WTC11 (cell line): Measurements from ENCODE around the gene CD2AP. TPM values are rescaled to one million over a fixed set of nuclear protein-coding genes. Genes with fewer than 3 reads are reported as not detected.
A peak's percentile ranks its signal among the peaks of the same experiment; 100 is the strongest.

Source experiments
- ATAC-seq: fragments of 200-7000 bp; cut with Tn5 transposase; 2 replicates; pipeline ENCODE4 v1.10.0; 2021; ENCODE audit warnings: mild to moderate bottlenecking, moderate library complexity
- CTCF ChIA-PET: fragments of 300-600 bp; sonication (Branson Sonifier 250); formaldehyde crosslinking; loops from one replicate; lab custom pipeline; 2021; ENCODE audit warnings: antibody characterized with exemption; lab: Charles Lee
- POLR2A ChIA-PET: fragments of 350-600 bp; sonication (Branson Sonifier 250); formaldehyde crosslinking; loops from one replicate; lab custom pipeline; 2021; ENCODE audit warnings: antibody characterized with exemption; lab: Charles Lee
- DNase-seq: peaks from one replicate; pipeline ENCODE4 v3.0.0; 2021; ENCODE audit warnings: low spot score
- H3K27ac Mint-ChIP-seq: 2 replicates; pipeline ENCODE4 v1.8.0; 2021; ENCODE audit warnings: mixed read lengths
- H3K27me3 Mint-ChIP-seq: 2 replicates; pipeline ENCODE4 v1.8.0; 2021; ENCODE audit warnings: low read depth, mild to moderate bottlenecking, moderate library complexity, mixed read lengths
- H3K36me3 Mint-ChIP-seq: 2 replicates; pipeline ENCODE4 v1.8.0; 2021; ENCODE audit warnings: mixed read lengths
- H3K4me1 Mint-ChIP-seq: 2 replicates; pipeline ENCODE4 v1.8.0; 2022; ENCODE audit warnings: mixed read lengths
- H3K4me3 Mint-ChIP-seq: 2 replicates; pipeline ENCODE4 v1.8.0; 2021; ENCODE audit warnings: mild to moderate bottlenecking, moderate library complexity, mixed read lengths
- H3K9me3 Mint-ChIP-seq: 2 replicates; pipeline ENCODE4 v1.8.0; 2021; ENCODE audit warnings: mixed read lengths
- ARID4B ChIP-seq: sonication (generic); formaldehyde crosslinking; IDR thresholded peaks from 2 replicates; pipeline ENCODE4 v1.8.0; 2023; ENCODE audit warnings: missing genetic modification reagents, mild to moderate bottlenecking, borderline replicate concordance
- ATF2 ChIP-seq: sonication (generic); formaldehyde crosslinking; IDR thresholded peaks from 2 replicates; pipeline ENCODE4 v1.8.1; 2022; ENCODE audit warnings: low read depth, missing genetic modification reagents, borderline replicate concordance
- CTCF ChIP-seq: fragments of 200-600 bp; IDR thresholded peaks from 2 replicates; pipeline ENCODE4 v1.8.0; 2022; ENCODE audit warnings: antibody characterized with exemption
- FOXP1 ChIP-seq: sonication (generic); formaldehyde crosslinking; IDR thresholded peaks from 2 replicates; pipeline ENCODE4 v1.8.0; 2022; ENCODE audit warnings: missing genetic modification reagents, mild to moderate bottlenecking, moderate library complexity, borderline replicate concordance
- MXD4 ChIP-seq: fragments of 250-450 bp; sonication (Bioruptor Pico); IDR thresholded peaks from 2 replicates; pipeline ENCODE4 v1.8.0; 2021; ENCODE audit warnings: mild to moderate bottlenecking, moderate library complexity, borderline replicate concordance
- NFE2L1 ChIP-seq: sonication (generic); formaldehyde crosslinking; IDR thresholded peaks from 2 replicates; pipeline ENCODE4 v1.8.1; 2023; ENCODE audit warnings: missing genetic modification reagents
- NR1H2 ChIP-seq: sonication (generic); formaldehyde crosslinking; IDR thresholded peaks from 2 replicates; pipeline ENCODE4 v1.9.0; 2021; ENCODE audit warnings: mild to moderate bottlenecking, moderate library complexity, missing genetic modification reagents
- SOX15 ChIP-seq: fragments of 250-450 bp; sonication (Bioruptor Pico); IDR thresholded peaks from 2 replicates; pipeline ENCODE4 v1.9.0; 2021; ENCODE audit warnings: mild to moderate bottlenecking
- SP1 ChIP-seq: sonication (generic); formaldehyde crosslinking; conservative IDR thresholded peaks from 2 replicates; pipeline ENCODE4 v1.8.1; 2022; ENCODE audit warnings: missing genetic modification reagents
- ZNF138 ChIP-seq: sonication (generic); formaldehyde crosslinking; conservative IDR thresholded peaks from 2 replicates; pipeline ENCODE4 v1.8.1; 2022; ENCODE audit warnings: mild to moderate bottlenecking, moderate library complexity, missing genetic modification reagents
- ZNF416 ChIP-seq: fragments of 250-450 bp; sonication (Bioruptor Pico); IDR thresholded peaks from 2 replicates; pipeline ENCODE4 v1.9.0; 2021; ENCODE audit warnings: mild to moderate bottlenecking, inconsistent platforms
- ZNF425 ChIP-seq: fragments of 250-450 bp; sonication (Bioruptor Pico); conservative IDR thresholded peaks from 2 replicates; pipeline ENCODE4 v1.9.0; 2021; ENCODE audit warnings: mild to moderate bottlenecking
- ZNF512 ChIP-seq: sonication (generic); formaldehyde crosslinking; IDR thresholded peaks from 2 replicates; pipeline ENCODE4 v1.8.1; 2022; ENCODE audit warnings: missing genetic modification reagents, borderline replicate concordance
- total RNA-seq: library from RNA; stranded (reverse); gene quantifications from 3 replicates; pipeline ENCODE4 v1.2.3, GENCODE V29; 2021

Gene CD2AP
- total RNA-seq, 1 experiment from 2014 or later = 77.0 TPM

- no peak for TF ChIP-seq ZNF138 (CRISPR knock-in tag)
Observed at GRCh38 chr6:47520282-47520681, 42.7 kb downstream of the CD2AP start (continued).

GRCh38 chr6:47521961-47522360, 44.4 kb downstream of the CD2AP start:
- H3K36me3 Mint-ChIP-seq = peaks cover 12% of the 10 kb centered on the region
- ATAC-seq (no peak), DNase-seq (no peak)
- ChIA-PET CTCF (no interaction called here), POLR2A (no interaction called here)
- no peak for TF ChIP-seq NFE2L1
- TF ChIP-seq SOX15 = no peak
- TF ChIP-seq MXD4 (CRISPR knock-in tag) = no peak
- H3K27me3 Mint-ChIP-seq = no peaks in the 10 kb centered on the region
- peaks cover 54% of the 10 kb centered on the region for H3K4me1 Mint-ChIP-seq
- H3K27ac Mint-ChIP-seq = peak overlapping the region; percentile 54; the same call in 1 of the 2 replicates
- peaks cover 9% of the 10 kb centered on the region for H3K9me3 Mint-ChIP-seq
- no peak overlapping the region for H3K4me3 Mint-ChIP-seq

- peaks cover 16% of the 10 kb centered on the region for H3K9me3 Mint-ChIP-seq
- TF ChIP-seq ZNF425 (CRISPR knock-in tag) (no peak), NR1H2 (no peak), SP1 (CRISPR knock-in tag) (no peak), ZNF512 (CRISPR knock-in tag) (no peak), MXD4 (CRISPR knock-in tag) (no peak), FOXP1 (CRISPR knock-in tag) (no peak), ARID4B (CRISPR knock-in tag) (no peak), ATF2 (no peak), ZNF416 (CRISPR knock-in tag) (no peak), CTCF (no peak)
- no peaks in the 10 kb centered on the region for H3K27me3 Mint-ChIP-seq
- ATAC-seq (peak; percentile 67; the same call in 1 of the 2 replicates), DNase-seq (no peak)
- no peak overlapping the region; the same call in 1 of the 2 replicates for H3K27ac Mint-ChIP-seq
- ChIA-PET CTCF (interaction anchor here (1.0 kb wide), 1 partner anchor 107 kb away, joined by 3 read pairs; no protein-coding TSS in a partner anchor), POLR2A (no interaction called here)
- no peak overlapping the region for H3K4me3 Mint-ChIP-seq
- H3K4me1 Mint-ChIP-seq = peaks cover 49% of the 10 kb centered on the region
- H3K36me3 Mint-ChIP-seq = peaks cover 24% of the 10 kb centered on the region
Observed at GRCh38 chr6:47524136-47524845, 46.7 kb downstream of the CD2AP start.
